Measurements from ENCODE around the gene ZNF652.

ZNF652 gene

GRCh38 chr17:49406421-49407061, 44.5 kb upstream of the ZNF652 start:
- no peak for ATAC-seq (ENCODE audit: low read depth)
- H3K27me3 ChIP-seq (ENCODE audit: insufficient read depth, poor library complexity, severe bottlenecking), result no peaks in the 10 kb centered on the region
- no peaks in the 10 kb centered on the region for H3K9me3 ChIP-seq (ENCODE audit: severe bottlenecking)
- DNase-seq (ENCODE audit: low spot score), result peak; percentile 31
- H3K36me3 ChIP-seq (ENCODE audit: low read depth), result peaks cover 78% of the 10 kb centered on the region
- no peak overlapping the region for H3K27ac ChIP-seq (ENCODE audit: poor library complexity, severe bottlenecking)
- no peaks in the 10 kb centered on the region for H3K4me1 ChIP-seq (ENCODE audit: insufficient read depth, poor library complexity, severe bottlenecking)
- TF ChIP-seq CTCF (IDR thresholded peaks at IDR 0.05; ENCODE audit: poor library complexity, severe bottlenecking), result no peak
- H3K4me3 ChIP-seq (ENCODE audit: severe bottlenecking), result no peak overlapping the region

GRCh38 chr17:49404906-49405305, 42.9 kb upstream of the ZNF652 start:
- peaks cover 63% of the 10 kb centered on the region for H3K36me3 ChIP-seq (ENCODE audit: low read depth)
- no peaks in the 10 kb centered on the region for H3K27me3 ChIP-seq (ENCODE audit: insufficient read depth, poor library complexity, severe bottlenecking)
- no peak overlapping the region for H3K27ac ChIP-seq (ENCODE audit: poor library complexity, severe bottlenecking)
- H3K4me3 ChIP-seq (ENCODE audit: severe bottlenecking), result no peak overlapping the region
- no peak for ATAC-seq (ENCODE audit: low read depth)
- DNase-seq (ENCODE audit: low spot score), result peak; percentile 28
- no peaks in the 10 kb centered on the region for H3K4me1 ChIP-seq (ENCODE audit: insufficient read depth, poor library complexity, severe bottlenecking)
- no peaks in the 10 kb centered on the region for H3K9me3 ChIP-seq (ENCODE audit: severe bottlenecking)
- no peak for TF ChIP-seq CTCF (IDR thresholded peaks at IDR 0.05; ENCODE audit: poor library complexity, severe bottlenecking)

- peak; percentile 45 for DNase-seq (ENCODE audit: low spot score)
- TF ChIP-seq CTCF (IDR thresholded peaks at IDR 0.05; ENCODE audit: poor library complexity, severe bottlenecking), result no peak
- no peaks in the 10 kb centered on the region for H3K9me3 ChIP-seq (ENCODE audit: severe bottlenecking)
- no peak overlapping the region for H3K4me3 ChIP-seq (ENCODE audit: severe bottlenecking)
- H3K27me3 ChIP-seq (ENCODE audit: insufficient read depth, poor library complexity, severe bottlenecking), result no peaks in the 10 kb centered on the region
- H3K36me3 ChIP-seq (ENCODE audit: low read depth), result peaks cover 58% of the 10 kb centered on the region
- H3K4me1 ChIP-seq (ENCODE audit: insufficient read depth, poor library complexity, severe bottlenecking), result no peaks in the 10 kb centered on the region
- H3K27ac ChIP-seq (ENCODE audit: poor library complexity, severe bottlenecking), result no peak overlapping the region
- ATAC-seq (ENCODE audit: low read depth), result no peak
Measured at GRCh38 chr17:49404361-49404760, 42.3 kb upstream of the ZNF652 start.

GRCh38 chr17:49403514-49404289, 41.7 kb upstream of the ZNF652 start:
- no peaks in the 10 kb centered on the region for H3K4me1 ChIP-seq (ENCODE audit: insufficient read depth, poor library complexity, severe bottlenecking)
- ATAC-seq (ENCODE audit: low read depth) (no peak), DNase-seq (ENCODE audit: low spot score) (peak; percentile 6)
- H3K4me3 ChIP-seq (ENCODE audit: severe bottlenecking), result no peak overlapping the region
- peaks cover 53% of the 10 kb centered on the region for H3K36me3 ChIP-seq (ENCODE audit: low read depth)
- H3K9me3 ChIP-seq (ENCODE audit: severe bottlenecking), result no peaks in the 10 kb centered on the region
- H3K27ac ChIP-seq (ENCODE audit: poor library complexity, severe bottlenecking), result no peak overlapping the region
- no peaks in the 10 kb centered on the region for H3K27me3 ChIP-seq (ENCODE audit: insufficient read depth, poor library complexity, severe bottlenecking)
- no peak for TF ChIP-seq CTCF (IDR thresholded peaks at IDR 0.05; ENCODE audit: poor library complexity, severe bottlenecking)

GRCh38 chr17:49402706-49403105, 40.7 kb upstream of the ZNF652 start:
- no peak for TF ChIP-seq CTCF (IDR thresholded peaks at IDR 0.05; ENCODE audit: poor library complexity, severe bottlenecking)
- Histone ChIP-seq H3K4me1 (ENCODE audit: insufficient read depth, poor library complexity, severe bottlenecking) (no peaks in the 10 kb centered on the region), H3K4me3 (ENCODE audit: severe bottlenecking) (no peak overlapping the region), H3K36me3 (ENCODE audit: low read depth) (peaks cover 43% of the 10 kb centered on the region), H3K9me3 (ENCODE audit: severe bottlenecking) (no peaks in the 10 kb centered on the region), H3K27me3 (ENCODE audit: insufficient read depth, poor library complexity, severe bottlenecking) (no peaks in the 10 kb centered on the region), H3K27ac (ENCODE audit: poor library complexity, severe bottlenecking) (no peak overlapping the region)
- DNase-seq (ENCODE audit: low spot score) (peak; percentile 36), ATAC-seq (ENCODE audit: low read depth) (no peak)
